ENCODE results near the gene POU4F1. TPM values are rescaled to one million over a fixed set of nuclear protein-coding genes. Genes with fewer than 3 reads are reported as not detected.

POU4F1 gene
- total RNA-seq, 1 donor from 2014 or later: 1.6 TPM

- Histone ChIP-seq H3K4me1 (ENCODE audit: control insufficient read depth in 3 of 3, insufficient read depth in 3 of 3, low read length in 3 of 3) (peaks cover 0 to 4% (median 0%) of the 10 kb centered on the region in 3 donors), H3K9me3 (ENCODE audit: control insufficient read depth in 3 of 3, low read length in 3 of 3) (no peaks in the 10 kb centered on the region), H3K36me3 (ENCODE audit: control insufficient read depth in 3 of 3, insufficient read depth in 3 of 3, low read length in 3 of 3) (no peaks in the 10 kb centered on the region), H3K27ac (ENCODE audit: low read depth, low read length) (no peak overlapping the region), H3K4me3 (ENCODE audit: low read length in 3 of 3) (no peak overlapping the region), H3K9ac (ENCODE audit: low read depth in 1 of 3, low read length in 3 of 3) (no peak overlapping the region), H3K27me3 (ENCODE audit: control insufficient read depth in 3 of 3, insufficient read depth in 3 of 3, low read length in 3 of 3) (peaks cover 58 to 70% (median 64%) of the 10 kb centered on the region in 3 donors)
Observed at GRCh38 chr13:78593652-78594455, 9.5 kb downstream of the POU4F1 start.

DNA sequence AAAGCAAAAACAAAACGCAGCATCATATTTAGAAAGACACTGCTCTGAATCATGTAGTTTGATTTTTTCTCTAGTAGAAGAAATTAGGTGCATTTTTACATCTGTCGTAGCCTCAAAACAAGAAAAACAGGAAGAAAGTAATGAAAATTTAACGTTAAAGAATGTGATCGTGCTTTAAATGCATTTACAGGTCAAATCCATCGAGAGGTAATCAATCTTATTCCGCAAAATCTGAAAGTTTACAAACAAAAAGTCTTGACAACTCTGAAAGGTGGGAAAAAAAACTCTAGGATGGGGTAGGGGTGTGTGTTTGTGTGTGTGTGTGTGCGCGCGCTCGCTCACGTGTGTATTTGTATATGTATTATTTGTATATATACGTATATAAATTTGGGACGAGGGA is 10.2 kb downstream of the POU4F1 start:
- Histone ChIP-seq H3K27me3 (ENCODE audit: control insufficient read depth in 3 of 3, insufficient read depth in 3 of 3, low read length in 3 of 3) (peaks cover 53 to 65% (median 59%) of the 10 kb centered on the region in 3 donors), H3K4me3 (ENCODE audit: low read length in 3 of 3) (no peak overlapping the region), H3K27ac (ENCODE audit: low read depth, low read length) (no peak overlapping the region), H3K9me3 (ENCODE audit: control insufficient read depth in 3 of 3, low read length in 3 of 3) (no peaks in the 10 kb centered on the region), H3K9ac (ENCODE audit: low read depth in 1 of 3, low read length in 3 of 3) (no peak overlapping the region), H3K4me1 (ENCODE audit: control insufficient read depth in 3 of 3, insufficient read depth in 3 of 3, low read length in 3 of 3) (peaks cover 0 to 4% (median 0%) of the 10 kb centered on the region in 3 donors), H3K36me3 (ENCODE audit: control insufficient read depth in 3 of 3, insufficient read depth in 3 of 3, low read length in 3 of 3) (no peaks in the 10 kb centered on the region)

- no peaks in the 10 kb centered on the region for H3K9me3 ChIP-seq (ENCODE audit: control insufficient read depth in 3 of 3, low read length in 3 of 3)
- H3K27ac ChIP-seq (ENCODE audit: low read depth, low read length): no peak overlapping the region
- no peaks in the 10 kb centered on the region for H3K36me3 ChIP-seq (ENCODE audit: control insufficient read depth in 3 of 3, insufficient read depth in 3 of 3, low read length in 3 of 3)
- no peak overlapping the region for H3K4me3 ChIP-seq (ENCODE audit: low read length in 3 of 3)
- peaks cover 54 to 65% (median 56%) of the 10 kb centered on the region in 3 donors for H3K27me3 ChIP-seq (ENCODE audit: control insufficient read depth in 3 of 3, insufficient read depth in 3 of 3, low read length in 3 of 3)
- H3K4me1 ChIP-seq (ENCODE audit: control insufficient read depth in 3 of 3, insufficient read depth in 3 of 3, low read length in 3 of 3): peaks cover 0 to 4% (median 0%) of the 10 kb centered on the region in 3 donors
- H3K9ac ChIP-seq (ENCODE audit: low read depth in 1 of 3, low read length in 3 of 3): no peak overlapping the region
Observed at GRCh38 chr13:78592584-78592983, 10.8 kb downstream of the POU4F1 start.

GRCh38 chr13:78589206-78589605 is 14.1 kb downstream of the POU4F1 start:
- Histone ChIP-seq H3K9me3 (ENCODE audit: control insufficient read depth in 3 of 3, low read length in 3 of 3) (no peaks in the 10 kb centered on the region), H3K27ac (ENCODE audit: low read depth, low read length) (no peak overlapping the region), H3K4me1 (ENCODE audit: control insufficient read depth in 3 of 3, insufficient read depth in 3 of 3, low read length in 3 of 3) (no peaks in the 10 kb centered on the region), H3K27me3 (ENCODE audit: control insufficient read depth in 3 of 3, insufficient read depth in 3 of 3, low read length in 3 of 3) (peaks cover 41 to 42% (median 42%) of the 10 kb centered on the region in 3 donors), H3K9ac (ENCODE audit: low read depth in 1 of 3, low read length in 3 of 3) (no peak overlapping the region), H3K4me3 (ENCODE audit: low read length in 3 of 3) (no peak overlapping the region), H3K36me3 (ENCODE audit: control insufficient read depth in 3 of 3, insufficient read depth in 3 of 3, low read length in 3 of 3) (no peaks in the 10 kb centered on the region)

DNA sequence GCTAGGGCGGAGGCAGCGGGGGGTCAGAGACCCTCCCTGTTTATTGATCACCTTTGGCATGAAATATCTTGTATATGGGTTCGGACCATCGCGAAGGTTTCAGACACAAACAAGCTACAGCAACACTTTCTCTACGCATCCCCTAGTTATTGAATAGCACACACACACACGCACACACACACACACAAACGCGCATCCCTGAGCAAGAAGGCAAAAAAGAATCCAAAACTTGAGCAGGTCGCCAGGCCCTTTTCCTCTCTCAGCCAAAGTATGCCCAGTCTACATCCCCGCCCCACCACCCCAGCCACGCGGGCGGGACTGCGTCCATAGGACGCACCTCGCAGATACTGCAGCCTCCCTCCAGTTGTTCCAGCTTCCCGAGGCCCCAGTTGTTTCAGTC is 16.0 kb downstream of the POU4F1 start:
- H3K36me3 ChIP-seq (ENCODE audit: control insufficient read depth in 3 of 3, insufficient read depth in 3 of 3, low read length in 3 of 3): no peaks in the 10 kb centered on the region
- H3K9me3 ChIP-seq (ENCODE audit: control insufficient read depth in 3 of 3, low read length in 3 of 3): no peaks in the 10 kb centered on the region
- no peak overlapping the region for H3K27ac ChIP-seq (ENCODE audit: low read depth, low read length)
- no peaks in the 10 kb centered on the region for H3K4me1 ChIP-seq (ENCODE audit: control insufficient read depth in 3 of 3, insufficient read depth in 3 of 3, low read length in 3 of 3)
- H3K9ac ChIP-seq (ENCODE audit: low read depth in 1 of 3, low read length in 3 of 3): no peak overlapping the region
- H3K4me3 ChIP-seq (ENCODE audit: low read length in 3 of 3): no peak overlapping the region
- peaks cover 24 to 30% (median 24%) of the 10 kb centered on the region in 3 donors for H3K27me3 ChIP-seq (ENCODE audit: control insufficient read depth in 3 of 3, insufficient read depth in 3 of 3, low read length in 3 of 3)

DNA sequence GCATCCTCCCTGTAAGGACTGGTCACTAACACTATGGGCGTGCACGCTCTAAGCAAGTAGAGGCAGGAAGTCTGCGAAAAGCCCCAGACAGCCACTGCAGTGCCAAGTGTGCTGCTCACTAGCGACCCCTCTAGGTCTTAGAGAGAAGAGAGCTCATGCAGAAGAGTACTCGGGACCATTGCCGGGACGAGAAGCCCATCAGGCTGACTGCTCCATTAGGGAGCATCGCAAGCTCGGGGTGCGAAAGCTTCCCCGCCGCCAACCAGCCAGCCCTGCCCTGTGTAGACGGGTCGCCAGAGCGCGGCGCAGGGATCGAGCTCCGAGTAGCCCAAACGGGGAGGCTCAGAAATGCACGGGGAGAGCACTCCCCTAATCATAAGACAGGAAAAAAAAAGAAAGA is 16.6 kb downstream of the POU4F1 start:
- Histone ChIP-seq H3K9me3 (ENCODE audit: control insufficient read depth in 3 of 3, low read length in 3 of 3) (no peaks in the 10 kb centered on the region), H3K27me3 (ENCODE audit: control insufficient read depth in 3 of 3, insufficient read depth in 3 of 3, low read length in 3 of 3) (peaks cover 24 to 29% (median 24%) of the 10 kb centered on the region in 3 donors), H3K4me1 (ENCODE audit: control insufficient read depth in 3 of 3, insufficient read depth in 3 of 3, low read length in 3 of 3) (no peaks in the 10 kb centered on the region), H3K27ac (ENCODE audit: low read depth, low read length) (no peak overlapping the region), H3K9ac (ENCODE audit: low read depth in 1 of 3, low read length in 3 of 3) (no peak overlapping the region), H3K36me3 (ENCODE audit: control insufficient read depth in 3 of 3, insufficient read depth in 3 of 3, low read length in 3 of 3) (no peaks in the 10 kb centered on the region), H3K4me3 (ENCODE audit: low read length in 3 of 3) (no peak overlapping the region)

DNA sequence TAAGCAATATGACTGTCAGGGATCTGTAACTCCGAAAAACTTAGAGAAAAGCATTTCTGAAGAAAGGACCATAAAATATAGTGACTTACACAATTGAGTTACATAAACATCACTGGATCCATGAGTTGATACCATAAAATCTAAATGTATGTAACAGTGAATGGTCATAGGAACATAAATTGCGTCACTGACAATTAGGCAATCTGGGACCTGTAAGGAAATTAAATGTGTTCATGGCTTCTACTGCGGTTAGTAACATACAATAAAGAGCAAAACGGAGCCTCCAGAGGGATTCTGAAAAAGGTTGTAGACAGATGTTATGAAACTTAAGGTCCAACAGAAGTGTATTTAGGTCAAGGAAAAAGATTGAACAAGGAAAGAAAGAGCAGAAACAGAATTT is 27.1 kb downstream of the POU4F1 start:
- Histone ChIP-seq H3K27me3 (ENCODE audit: control insufficient read depth in 3 of 3, insufficient read depth in 3 of 3, low read length in 3 of 3) (peaks cover 0 to 3% (median 0%) of the 10 kb centered on the region in 3 donors), H3K27ac (ENCODE audit: low read depth, low read length) (no peak overlapping the region), H3K9ac (ENCODE audit: low read depth in 1 of 3, low read length in 3 of 3) (no peak overlapping the region), H3K36me3 (ENCODE audit: control insufficient read depth in 3 of 3, insufficient read depth in 3 of 3, low read length in 3 of 3) (no peaks in the 10 kb centered on the region), H3K4me3 (ENCODE audit: low read length in 3 of 3) (no peak overlapping the region), H3K9me3 (ENCODE audit: control insufficient read depth in 3 of 3, low read length in 3 of 3) (no peaks in the 10 kb centered on the region), H3K4me1 (ENCODE audit: control insufficient read depth in 3 of 3, insufficient read depth in 3 of 3, low read length in 3 of 3) (no peaks in the 10 kb centered on the region)

DNA sequence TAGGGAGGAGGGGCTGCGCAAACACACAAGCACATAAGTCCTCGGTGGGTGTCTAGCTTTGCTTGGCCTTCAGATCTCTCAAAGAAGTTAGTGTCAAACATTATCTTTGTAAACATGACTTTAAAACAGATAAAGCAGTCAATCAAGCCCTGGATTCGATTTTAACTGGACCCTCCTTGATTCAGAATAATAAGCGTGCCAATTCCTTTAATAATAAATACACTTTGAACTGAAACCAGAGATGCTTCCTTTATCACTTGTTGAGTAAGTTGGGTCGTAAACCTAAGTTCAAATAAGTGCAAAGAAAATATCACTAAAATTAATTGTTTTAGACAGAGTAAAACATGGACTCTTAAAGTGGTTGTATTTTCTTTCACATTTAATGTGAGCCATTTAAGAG is 30.9 kb downstream of the POU4F1 start:
- H3K27ac ChIP-seq (ENCODE audit: low read depth, low read length): no peak overlapping the region
- H3K27me3 ChIP-seq (ENCODE audit: control insufficient read depth in 3 of 3, insufficient read depth in 3 of 3, low read length in 3 of 3): peaks cover 0 to 3% (median 0%) of the 10 kb centered on the region in 3 donors
- no peak overlapping the region for H3K9ac ChIP-seq (ENCODE audit: low read depth in 1 of 3, low read length in 3 of 3)
- no peaks in the 10 kb centered on the region for H3K9me3 ChIP-seq (ENCODE audit: control insufficient read depth in 3 of 3, low read length in 3 of 3)
- H3K4me3 ChIP-seq (ENCODE audit: low read length in 3 of 3): no peak overlapping the region
- H3K4me1 ChIP-seq (ENCODE audit: control insufficient read depth in 3 of 3, insufficient read depth in 3 of 3, low read length in 3 of 3): no peaks in the 10 kb centered on the region
- H3K36me3 ChIP-seq (ENCODE audit: control insufficient read depth in 3 of 3, insufficient read depth in 3 of 3, low read length in 3 of 3): no peaks in the 10 kb centered on the region

DNA sequence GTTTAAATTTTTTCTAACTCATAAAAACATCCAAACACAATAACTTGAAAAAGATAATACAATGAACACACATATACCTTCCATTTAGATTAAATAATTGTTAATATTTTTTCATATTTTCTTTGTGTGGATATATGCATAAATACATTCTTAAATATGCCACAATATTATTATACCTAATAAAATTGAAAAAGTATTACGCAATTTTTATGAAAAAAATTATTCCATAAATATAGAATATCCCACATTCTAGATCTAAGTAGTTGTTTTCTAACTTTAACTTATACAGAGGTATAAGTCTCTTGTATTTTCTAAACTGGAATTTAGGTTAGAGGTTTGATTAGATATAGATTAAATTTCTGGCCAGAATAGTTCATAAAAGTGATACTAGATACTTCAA is 34.3 kb downstream of the POU4F1 start:
- Histone ChIP-seq H3K27ac (ENCODE audit: low read depth, low read length) (no peak overlapping the region), H3K4me1 (ENCODE audit: control insufficient read depth in 3 of 3, insufficient read depth in 3 of 3, low read length in 3 of 3) (no peaks in the 10 kb centered on the region), H3K36me3 (ENCODE audit: control insufficient read depth in 3 of 3, insufficient read depth in 3 of 3, low read length in 3 of 3) (no peaks in the 10 kb centered on the region), H3K4me3 (ENCODE audit: low read length in 3 of 3) (no peak overlapping the region), H3K9me3 (ENCODE audit: control insufficient read depth in 3 of 3, low read length in 3 of 3) (no peaks in the 10 kb centered on the region), H3K27me3 (ENCODE audit: control insufficient read depth in 3 of 3, insufficient read depth in 3 of 3, low read length in 3 of 3) (no peaks in the 10 kb centered on the region), H3K9ac (ENCODE audit: low read depth in 1 of 3, low read length in 3 of 3) (no peak overlapping the region)

GRCh38 chr13:78566631-78567030 is 36.7 kb downstream of the POU4F1 start:
- H3K36me3 ChIP-seq (ENCODE audit: control insufficient read depth in 3 of 3, insufficient read depth in 3 of 3, low read length in 3 of 3): no peaks in the 10 kb centered on the region
- H3K9me3 ChIP-seq (ENCODE audit: control insufficient read depth in 3 of 3, low read length in 3 of 3): no peaks in the 10 kb centered on the region
- no peak overlapping the region for H3K9ac ChIP-seq (ENCODE audit: low read depth in 1 of 3, low read length in 3 of 3)
- no peak overlapping the region for H3K27ac ChIP-seq (ENCODE audit: low read depth, low read length)
- no peak overlapping the region for H3K4me3 ChIP-seq (ENCODE audit: low read length in 3 of 3)
- no peaks in the 10 kb centered on the region for H3K4me1 ChIP-seq (ENCODE audit: control insufficient read depth in 3 of 3, insufficient read depth in 3 of 3, low read length in 3 of 3)
- no peaks in the 10 kb centered on the region for H3K27me3 ChIP-seq (ENCODE audit: control insufficient read depth in 3 of 3, insufficient read depth in 3 of 3, low read length in 3 of 3)

Measured in skeletal muscle tissue (tissue), 4 donors.